Gastrocnemius medialis (tissue), 4 donors: Measurements from ENCODE around the gene NUP88.

Experiments used
- POLR2A ChIP-seq, 2 donors: fragments of 450-650 bp; IDR thresholded peaks; one replicate each; pipeline ENCODE4 v1.6.1; 2017; ENCODE audit warnings: antibody characterized with exemption in 2 of 2, mild to moderate bottlenecking in 2 of 2, moderate library complexity in 2 of 2
- TF ChIP-seq, protein P1 (sequence below), 5 experiments: fragments of 450-650 bp in 3 of 5; fragments of 200-600 bp in 2 of 5; sonication (generic) in 2 of 5; IDR thresholded peaks in 4 of 5; conservative IDR thresholded peaks in 1 of 5; 1 replicate in 4 of 5; 2 replicates in 1 of 5; pipeline ENCODE4 v1.5.1; 2016 to 2019; ENCODE audit warnings: antibody characterized with exemption in 5 of 5, mild to moderate bottlenecking in 3 of 5, moderate library complexity in 3 of 5

DNA sequence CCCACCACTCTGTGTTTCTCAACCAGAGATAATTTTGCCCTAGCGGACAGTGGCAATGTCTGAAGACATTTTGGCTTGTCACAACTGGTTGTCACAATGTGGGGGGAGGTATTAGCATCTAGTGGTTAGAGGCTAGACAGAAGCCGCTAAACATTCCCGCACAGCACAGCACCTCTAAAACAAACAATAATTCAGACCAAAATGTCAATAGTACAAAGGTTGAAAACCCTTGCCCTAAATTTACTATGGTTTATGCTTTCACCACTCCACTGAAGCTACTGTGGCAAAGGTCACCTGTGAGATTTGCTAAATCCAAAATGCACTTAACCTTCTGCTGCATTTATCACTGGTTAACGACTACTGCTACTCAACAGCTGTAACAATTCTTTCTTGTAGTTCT lies 14.1 kb downstream of the NUP88 start:
- TF ChIP-seq, protein P1, sequence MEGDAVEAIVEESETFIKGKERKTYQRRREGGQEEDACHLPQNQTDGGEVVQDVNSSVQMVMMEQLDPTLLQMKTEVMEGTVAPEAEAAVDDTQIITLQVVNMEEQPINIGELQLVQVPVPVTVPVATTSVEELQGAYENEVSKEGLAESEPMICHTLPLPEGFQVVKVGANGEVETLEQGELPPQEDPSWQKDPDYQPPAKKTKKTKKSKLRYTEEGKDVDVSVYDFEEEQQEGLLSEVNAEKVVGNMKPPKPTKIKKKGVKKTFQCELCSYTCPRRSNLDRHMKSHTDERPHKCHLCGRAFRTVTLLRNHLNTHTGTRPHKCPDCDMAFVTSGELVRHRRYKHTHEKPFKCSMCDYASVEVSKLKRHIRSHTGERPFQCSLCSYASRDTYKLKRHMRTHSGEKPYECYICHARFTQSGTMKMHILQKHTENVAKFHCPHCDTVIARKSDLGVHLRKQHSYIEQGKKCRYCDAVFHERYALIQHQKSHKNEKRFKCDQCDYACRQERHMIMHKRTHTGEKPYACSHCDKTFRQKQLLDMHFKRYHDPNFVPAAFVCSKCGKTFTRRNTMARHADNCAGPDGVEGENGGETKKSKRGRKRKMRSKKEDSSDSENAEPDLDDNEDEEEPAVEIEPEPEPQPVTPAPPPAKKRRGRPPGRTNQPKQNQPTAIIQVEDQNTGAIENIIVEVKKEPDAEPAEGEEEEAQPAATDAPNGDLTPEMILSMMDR (IDR thresholded peaks at IDR 0.05 in 4 of 5, conservative IDR thresholded peaks at IDR 0.05 in 1 of 5), result no peak
- no peak for TF ChIP-seq POLR2A (IDR thresholded peaks at IDR 0.05)
